ENCODE measurements around the gene SIDT2. TPM values are rescaled to one million over a fixed set of nuclear protein-coding genes. Genes with fewer than 3 reads are reported as not detected.

SIDT2 gene
- total and polyA plus RNA-seq, 2 of the 13 experiments (the other 11 are each of a cell fraction or from before 2014, with no cell fraction given), result 11.5 to 28.0 TPM

GRCh38 chr11:117229411-117229810 is 50.9 kb downstream of the SIDT2 start:
- 100% methylated on average over 1 of the region's 12 CpGs for WGBS (ENCODE audit: low lambda C conversion rate)
- H3K9me3 ChIP-seq (ENCODE audit: low read length), result no peaks in the 10 kb centered on the region
- CTCF ChIA-PET (ENCODE audit: low intra/inter-chr PET ratio, low total read pairs), result no interaction called here
- intact Hi-C loops (cut with micrococcal nuclease; ENCODE audit: unreplicated experiment), result loop anchor here (10.0 kb wide), 1 partner anchor 125 kb away; no protein-coding TSS in a partner anchor
- peaks cover 2 to 9% of the 10 kb centered on the region in 2 experiments; a peak in 1 of 5 replicates for H3K36me3 ChIP-seq (replicated peaks in 1 of 2; ENCODE audit: control insufficient read depth in 1 of 2, insufficient read depth in 2 of 2, low read length in 2 of 2)
- H3K4me2 ChIP-seq (ENCODE audit: low read depth, low read length), result no peak overlapping the region
- H4K20me1 ChIP-seq (ENCODE audit: insufficient read depth, low read length), result no peaks in the 10 kb centered on the region
- TF ChIP-seq, protein P1, sequence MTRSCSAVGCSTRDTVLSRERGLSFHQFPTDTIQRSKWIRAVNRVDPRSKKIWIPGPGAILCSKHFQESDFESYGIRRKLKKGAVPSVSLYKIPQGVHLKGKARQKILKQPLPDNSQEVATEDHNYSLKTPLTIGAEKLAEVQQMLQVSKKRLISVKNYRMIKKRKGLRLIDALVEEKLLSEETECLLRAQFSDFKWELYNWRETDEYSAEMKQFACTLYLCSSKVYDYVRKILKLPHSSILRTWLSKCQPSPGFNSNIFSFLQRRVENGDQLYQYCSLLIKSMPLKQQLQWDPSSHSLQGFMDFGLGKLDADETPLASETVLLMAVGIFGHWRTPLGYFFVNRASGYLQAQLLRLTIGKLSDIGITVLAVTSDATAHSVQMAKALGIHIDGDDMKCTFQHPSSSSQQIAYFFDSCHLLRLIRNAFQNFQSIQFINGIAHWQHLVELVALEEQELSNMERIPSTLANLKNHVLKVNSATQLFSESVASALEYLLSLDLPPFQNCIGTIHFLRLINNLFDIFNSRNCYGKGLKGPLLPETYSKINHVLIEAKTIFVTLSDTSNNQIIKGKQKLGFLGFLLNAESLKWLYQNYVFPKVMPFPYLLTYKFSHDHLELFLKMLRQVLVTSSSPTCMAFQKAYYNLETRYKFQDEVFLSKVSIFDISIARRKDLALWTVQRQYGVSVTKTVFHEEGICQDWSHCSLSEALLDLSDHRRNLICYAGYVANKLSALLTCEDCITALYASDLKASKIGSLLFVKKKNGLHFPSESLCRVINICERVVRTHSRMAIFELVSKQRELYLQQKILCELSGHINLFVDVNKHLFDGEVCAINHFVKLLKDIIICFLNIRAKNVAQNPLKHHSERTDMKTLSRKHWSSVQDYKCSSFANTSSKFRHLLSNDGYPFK (CRISPR knock-in tag; IDR thresholded peaks at IDR 0.05; ENCODE audit: borderline replicate concordance), result no peak
- TF ChIP-seq ZNF709 (CRISPR knock-in tag; IDR thresholded peaks at IDR 0.05) (no peak), RBAK (CRISPR knock-in tag; IDR thresholded peaks at IDR 0.05) (no peak), ZNF17 (CRISPR knock-in tag; IDR thresholded peaks at IDR 0.05) (no peak), TGIF2 (CRISPR knock-in tag; IDR thresholded peaks at IDR 0.05) (no peak), CHCHD3 (CRISPR knock-in tag; IDR thresholded peaks at IDR 0.05) (no peak), NFYB (CRISPR knock-in tag; IDR thresholded peaks at IDR 0.05) (no peak), ZFYVE20 (CRISPR knock-in tag; IDR thresholded peaks at IDR 0.05; ENCODE audit: borderline replicate concordance, low read depth) (no peak), GZF1 (CRISPR knock-in tag; IDR thresholded peaks at IDR 0.05) (no peak)
- TF ChIP-seq, protein P2, sequence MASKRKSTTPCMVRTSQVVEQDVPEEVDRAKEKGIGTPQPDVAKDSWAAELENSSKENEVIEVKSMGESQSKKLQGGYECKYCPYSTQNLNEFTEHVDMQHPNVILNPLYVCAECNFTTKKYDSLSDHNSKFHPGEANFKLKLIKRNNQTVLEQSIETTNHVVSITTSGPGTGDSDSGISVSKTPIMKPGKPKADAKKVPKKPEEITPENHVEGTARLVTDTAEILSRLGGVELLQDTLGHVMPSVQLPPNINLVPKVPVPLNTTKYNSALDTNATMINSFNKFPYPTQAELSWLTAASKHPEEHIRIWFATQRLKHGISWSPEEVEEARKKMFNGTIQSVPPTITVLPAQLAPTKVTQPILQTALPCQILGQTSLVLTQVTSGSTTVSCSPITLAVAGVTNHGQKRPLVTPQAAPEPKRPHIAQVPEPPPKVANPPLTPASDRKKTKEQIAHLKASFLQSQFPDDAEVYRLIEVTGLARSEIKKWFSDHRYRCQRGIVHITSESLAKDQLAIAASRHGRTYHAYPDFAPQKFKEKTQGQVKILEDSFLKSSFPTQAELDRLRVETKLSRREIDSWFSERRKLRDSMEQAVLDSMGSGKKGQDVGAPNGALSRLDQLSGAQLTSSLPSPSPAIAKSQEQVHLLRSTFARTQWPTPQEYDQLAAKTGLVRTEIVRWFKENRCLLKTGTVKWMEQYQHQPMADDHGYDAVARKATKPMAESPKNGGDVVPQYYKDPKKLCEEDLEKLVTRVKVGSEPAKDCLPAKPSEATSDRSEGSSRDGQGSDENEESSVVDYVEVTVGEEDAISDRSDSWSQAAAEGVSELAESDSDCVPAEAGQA (IDR thresholded peaks at IDR 0.05; ENCODE audit: low read depth), result no peak
- TF ChIP-seq, protein P2 (CRISPR knock-in tag; IDR thresholded peaks at IDR 0.05; ENCODE audit: borderline replicate concordance), result no peak
- BruUV-seq (replicated peaks), result no TSS peak
- H3K79me2 ChIP-seq (ENCODE audit: insufficient read depth, low read length), result peaks cover 10% of the 10 kb centered on the region
- in situ Hi-C loops (cut with HindIII; ENCODE audit: extremely low pct_ligation_motif_present, low pct_unique_long_range_greater_than_20kb), result no loop called here
- no peak overlapping the region for H3K4me3 ChIP-seq (replicated peaks in 1 of 3; ENCODE audit: insufficient read depth in 1 of 3, low read depth in 2 of 3, low read length in 3 of 3)
- no peak overlapping the region for H3K9ac ChIP-seq (ENCODE audit: insufficient read depth, low read depth, low read length)
- H2AFZ ChIP-seq (ENCODE audit: low read length), result no peak overlapping the region
- DNase-seq (ENCODE audit: low spot score), result no peak
- no peak for FAIRE-seq
- H3K27ac ChIP-seq (ENCODE audit: extremely low read length, insufficient read depth, low read length), result no peak overlapping the region
- H3K4me1 ChIP-seq (ENCODE audit: insufficient read depth, low read length), result peaks cover 37% of the 10 kb centered on the region
- no peak for ATAC-seq
- POLR2A ChIA-PET, result no interaction called here
- no peaks in the 10 kb centered on the region for H3K27me3 ChIP-seq (ENCODE audit: control insufficient read depth in 1 of 2, insufficient read depth in 2 of 2, low read length in 2 of 2)

Data from HepG2 (cell line).